Measurements from ENCODE around the gene SOWAHA. TPM values are rescaled to one million over a fixed set of nuclear protein-coding genes. Genes with fewer than 3 reads are reported as not detected.

Gene SOWAHA
- total RNA-seq, 2 donors from 2014 or later = not detected

DNA sequence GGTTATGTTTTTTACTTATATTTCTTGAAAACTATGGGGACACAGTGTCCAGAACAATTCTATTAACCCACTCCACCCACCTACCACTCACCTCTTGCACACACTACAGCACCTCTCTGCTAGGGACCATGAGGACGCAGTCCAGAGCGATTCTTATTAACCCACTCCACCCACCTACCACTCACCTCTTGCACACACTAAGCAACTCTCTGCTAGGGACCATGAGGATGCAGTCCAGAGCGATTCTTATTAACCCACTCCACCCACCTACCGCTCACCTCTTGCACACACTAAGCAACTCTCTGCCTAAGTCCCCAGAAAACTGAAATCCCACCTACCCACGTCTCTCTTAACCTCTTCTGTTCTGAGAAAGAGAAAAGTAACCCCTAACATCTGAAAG is 19.5 kb downstream of the SOWAHA start:
- H3K36me3 Mint-ChIP-seq (ENCODE audit: low read depth) = no peaks in the 10 kb centered on the region
- no peak for ATAC-seq (replicated peaks)
- no peaks in the 10 kb centered on the region for H3K9me3 Mint-ChIP-seq
- peaks cover 17% of the 10 kb centered on the region for H3K27me3 Mint-ChIP-seq
- no peak overlapping the region for H3K27ac Mint-ChIP-seq
- H3K4me3 Mint-ChIP-seq = no peak overlapping the region
- no peaks in the 10 kb centered on the region for H3K4me1 Mint-ChIP-seq

DNA sequence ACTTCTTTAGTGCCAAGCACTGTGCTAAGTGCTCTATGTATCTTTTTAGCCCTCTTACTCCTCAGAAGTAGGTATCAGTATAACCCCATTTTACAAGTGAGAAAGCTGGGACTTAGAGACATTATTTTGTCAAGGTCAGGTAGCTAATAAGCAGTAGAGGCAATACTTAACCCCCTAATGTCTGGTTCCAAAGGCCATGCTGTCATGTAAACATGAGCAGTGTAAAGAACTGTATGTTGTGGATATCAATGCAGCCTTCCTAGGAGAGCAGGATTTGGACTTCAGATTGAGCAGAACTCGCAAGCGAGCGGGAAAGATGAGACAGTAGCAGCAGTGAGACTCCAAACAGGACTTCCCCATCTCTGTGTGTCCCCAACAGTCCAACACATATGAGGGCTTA is 21.0 kb downstream of the SOWAHA start:
- Mint-ChIP-seq H3K27ac (no peak overlapping the region), H3K9me3 (no peaks in the 10 kb centered on the region), H3K36me3 (ENCODE audit: low read depth) (no peaks in the 10 kb centered on the region), H3K27me3 (peaks cover 13% of the 10 kb centered on the region), H3K4me3 (no peak overlapping the region), H3K4me1 (no peaks in the 10 kb centered on the region)
- ATAC-seq (replicated peaks) = no peak

GRCh38 chr5:132836852-132837251 is 23.8 kb downstream of the SOWAHA start:
- no peak overlapping the region for H3K27ac Mint-ChIP-seq
- no peak for ATAC-seq (replicated peaks)
- no peak overlapping the region for H3K4me3 Mint-ChIP-seq
- H3K9me3 Mint-ChIP-seq = no peaks in the 10 kb centered on the region
- H3K27me3 Mint-ChIP-seq = peaks cover 4% of the 10 kb centered on the region
- H3K36me3 Mint-ChIP-seq (ENCODE audit: low read depth) = no peaks in the 10 kb centered on the region
- H3K4me1 Mint-ChIP-seq = no peaks in the 10 kb centered on the region

- no peaks in the 10 kb centered on the region for H3K9me3 Mint-ChIP-seq
- H3K36me3 Mint-ChIP-seq (ENCODE audit: low read depth) = no peaks in the 10 kb centered on the region
- no peak overlapping the region for H3K4me3 Mint-ChIP-seq
Observed at GRCh38 chr5:132837868-132838267, 24.8 kb downstream of the SOWAHA start.

GRCh38 chr5:132838516-132839282 is 25.6 kb downstream of the SOWAHA start:
- H3K36me3 Mint-ChIP-seq (ENCODE audit: low read depth) = no peaks in the 10 kb centered on the region
- no peak overlapping the region for H3K4me3 Mint-ChIP-seq
- no peaks in the 10 kb centered on the region for H3K9me3 Mint-ChIP-seq
- no peaks in the 10 kb centered on the region for H3K4me1 Mint-ChIP-seq
- no peaks in the 10 kb centered on the region for H3K27me3 Mint-ChIP-seq
- no peak overlapping the region for H3K27ac Mint-ChIP-seq
- no peak for ATAC-seq (replicated peaks)

More at GRCh38 chr5:132837868-132838267, 24.8 kb downstream of the SOWAHA start:
- ATAC-seq (replicated peaks) = no peak
- Mint-ChIP-seq H3K27ac (no peak overlapping the region), H3K27me3 (no peaks in the 10 kb centered on the region), H3K4me1 (no peaks in the 10 kb centered on the region)

GRCh38 chr5:132839426-132840301 is 26.6 kb downstream of the SOWAHA start:
- no peaks in the 10 kb centered on the region for H3K9me3 Mint-ChIP-seq
- H3K27me3 Mint-ChIP-seq = no peaks in the 10 kb centered on the region
- no peak overlapping the region for H3K4me3 Mint-ChIP-seq
- H3K4me1 Mint-ChIP-seq = no peaks in the 10 kb centered on the region
- H3K27ac Mint-ChIP-seq = no peak overlapping the region
- no peaks in the 10 kb centered on the region for H3K36me3 Mint-ChIP-seq (ENCODE audit: low read depth)
- no peak for ATAC-seq (replicated peaks)

GRCh38 chr5:132840313-132840712 is 27.2 kb downstream of the SOWAHA start:
- Mint-ChIP-seq H3K9me3 (no peaks in the 10 kb centered on the region), H3K27me3 (no peaks in the 10 kb centered on the region), H3K4me3 (no peak overlapping the region), H3K4me1 (no peaks in the 10 kb centered on the region), H3K27ac (no peak overlapping the region), H3K36me3 (ENCODE audit: low read depth) (no peaks in the 10 kb centered on the region)
- ATAC-seq (replicated peaks) = no peak

GRCh38 chr5:132840896-132841295 is 27.8 kb downstream of the SOWAHA start:
- Mint-ChIP-seq H3K4me3 (no peak overlapping the region), H3K27ac (no peak overlapping the region), H3K27me3 (no peaks in the 10 kb centered on the region), H3K36me3 (ENCODE audit: low read depth) (no peaks in the 10 kb centered on the region), H3K9me3 (no peaks in the 10 kb centered on the region), H3K4me1 (no peaks in the 10 kb centered on the region)
- no peak for ATAC-seq (replicated peaks)

GRCh38 chr5:132841305-132841704 is 28.2 kb downstream of the SOWAHA start:
- no peaks in the 10 kb centered on the region for H3K27me3 Mint-ChIP-seq
- no peaks in the 10 kb centered on the region for H3K4me1 Mint-ChIP-seq
- no peak overlapping the region for H3K27ac Mint-ChIP-seq
- no peaks in the 10 kb centered on the region for H3K36me3 Mint-ChIP-seq (ENCODE audit: low read depth)
- no peaks in the 10 kb centered on the region for H3K9me3 Mint-ChIP-seq
- peak; percentile 42 for ATAC-seq (replicated peaks)
- H3K4me3 Mint-ChIP-seq = no peak overlapping the region

- H3K4me3 Mint-ChIP-seq = no peak overlapping the region
- H3K9me3 Mint-ChIP-seq = no peaks in the 10 kb centered on the region
- no peaks in the 10 kb centered on the region for H3K36me3 Mint-ChIP-seq (ENCODE audit: low read depth)
- ATAC-seq (replicated peaks) = no peak
- H3K27me3 Mint-ChIP-seq = no peaks in the 10 kb centered on the region
- H3K4me1 Mint-ChIP-seq = no peaks in the 10 kb centered on the region
- no peak overlapping the region for H3K27ac Mint-ChIP-seq
Observed at GRCh38 chr5:132848270-132848669, 35.2 kb downstream of the SOWAHA start.

- Mint-ChIP-seq H3K36me3 (ENCODE audit: low read depth) (no peaks in the 10 kb centered on the region), H3K4me3 (no peak overlapping the region), H3K27me3 (no peaks in the 10 kb centered on the region), H3K27ac (no peak overlapping the region), H3K4me1 (no peaks in the 10 kb centered on the region), H3K9me3 (no peaks in the 10 kb centered on the region)
- ATAC-seq (replicated peaks) = no peak
Observed at GRCh38 chr5:132849347-132849746, 36.2 kb downstream of the SOWAHA start.

GRCh38 chr5:132850066-132850465 is 37.0 kb downstream of the SOWAHA start:
- Mint-ChIP-seq H3K27ac (no peak overlapping the region), H3K36me3 (ENCODE audit: low read depth) (no peaks in the 10 kb centered on the region), H3K27me3 (no peaks in the 10 kb centered on the region), H3K4me3 (no peak overlapping the region), H3K9me3 (no peaks in the 10 kb centered on the region), H3K4me1 (no peaks in the 10 kb centered on the region)
- no peak for ATAC-seq (replicated peaks)

DNA sequence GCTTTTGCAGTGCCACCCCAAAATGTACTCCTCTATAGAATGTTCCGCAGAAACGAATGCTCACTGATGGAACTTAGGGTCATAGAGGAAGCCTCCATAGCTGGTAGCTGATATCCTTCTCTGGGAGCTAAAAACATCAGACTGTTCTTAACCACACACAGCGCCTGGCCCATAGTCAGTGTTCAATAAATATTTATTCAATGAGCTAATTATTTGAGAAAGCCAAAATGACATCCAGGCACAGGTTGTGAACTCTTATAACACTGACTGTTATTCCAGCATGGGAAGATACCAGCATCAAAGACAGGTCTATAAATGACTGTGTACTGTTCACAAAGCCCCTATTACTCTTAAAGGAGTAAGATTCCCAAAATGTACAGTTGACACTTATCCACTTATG is 40.2 kb downstream of the SOWAHA start:
- peaks cover 4% of the 10 kb centered on the region for H3K27me3 Mint-ChIP-seq
- H3K9me3 Mint-ChIP-seq = no peaks in the 10 kb centered on the region
- no peaks in the 10 kb centered on the region for H3K36me3 Mint-ChIP-seq (ENCODE audit: low read depth)
- H3K4me3 Mint-ChIP-seq = no peak overlapping the region
- no peak overlapping the region for H3K27ac Mint-ChIP-seq
- H3K4me1 Mint-ChIP-seq = no peaks in the 10 kb centered on the region
- ATAC-seq (replicated peaks) = no peak

GRCh38 chr5:132853790-132854189 is 40.7 kb downstream of the SOWAHA start:
- Mint-ChIP-seq H3K4me1 (no peaks in the 10 kb centered on the region), H3K9me3 (no peaks in the 10 kb centered on the region)

GRCh38 chr5:132854301-132854700 is 41.2 kb downstream of the SOWAHA start:
- Mint-ChIP-seq H3K9me3 (no peaks in the 10 kb centered on the region), H3K4me3 (no peak overlapping the region), H3K36me3 (ENCODE audit: low read depth) (no peaks in the 10 kb centered on the region), H3K4me1 (no peaks in the 10 kb centered on the region), H3K27me3 (peaks cover 4% of the 10 kb centered on the region), H3K27ac (no peak overlapping the region)
- ATAC-seq (replicated peaks) = no peak

More at GRCh38 chr5:132853790-132854189, 40.7 kb downstream of the SOWAHA start:
- Mint-ChIP-seq H3K27me3 (peaks cover 4% of the 10 kb centered on the region), H3K4me3 (no peak overlapping the region), H3K36me3 (ENCODE audit: low read depth) (no peaks in the 10 kb centered on the region), H3K27ac (no peak overlapping the region)
- no peak for ATAC-seq (replicated peaks)
